ENCODE data around the gene JUNB.

GRCh38 chr19:12766051-12766521 lies 25.2 kb upstream of the JUNB start:
- TF ChIP-seq CTCF (IDR thresholded peaks at IDR 0.05) (peak in 10 of 12 donors; percentile 66 to 99 (median 84)), POLR2A (IDR thresholded peaks at IDR 0.05) (peak in 1 of 2 donors; percentile 35)

Measured in heart left ventricle (tissue), 13 donors.